ENCODE results near the gene KLHL5. TPM values are rescaled to one million over a fixed set of nuclear protein-coding genes. Genes with fewer than 3 reads are reported as not detected.
"Not testable (repeated sequence)": the region's sequence is repeated elsewhere in the genome, so short reads cannot be mapped to it uniquely, and the experiment has no call there.

KLHL5 gene
- total and polyA plus RNA-seq, 2 experiments from 2014 or later, result 27.0 to 43.3 TPM

GRCh38 chr4:39026096-39026495 is 35.9 kb upstream of the KLHL5 start:
- Histone ChIP-seq H3F3A (ENCODE audit: insufficient read depth) (no peaks in the 10 kb centered on the region), H3K27me3 (replicated peaks; ENCODE audit: insufficient read depth) (no peaks in the 10 kb centered on the region), H3K9ac (no peak overlapping the region), H3K36me3 (ENCODE audit: low read depth) (no peaks in the 10 kb centered on the region), H3K9me2 (ENCODE audit: insufficient read depth) (no peaks in the 10 kb centered on the region; the same call in 1 of the 2 replicates), H3K27ac (no peak overlapping the region), H3K4me1 (ENCODE audit: insufficient read depth) (peaks cover 8% of the 10 kb centered on the region; the same call in 1 of the 2 replicates), H4K20me1 (ENCODE audit: insufficient read depth) (no peaks in the 10 kb centered on the region), H3K4me3 (no peak overlapping the region), H3K4me2 (ENCODE audit: unreplicated experiment) (no peak overlapping the region), H3K79me2 (ENCODE audit: insufficient read depth) (no peaks in the 10 kb centered on the region), H2AFZ (peak overlapping the region; percentile 41), H3K9me3 (ENCODE audit: low read depth) (no peaks in the 10 kb centered on the region)
- no peak for DNase-seq
- TF ChIP-seq EZH2 (IDR thresholded peaks at IDR 0.05; ENCODE audit: insufficient read depth, poor library complexity, severe bottlenecking), result no peak
- no peak for TF ChIP-seq EZH2phosphoT487 (IDR thresholded peaks at IDR 0.05; ENCODE audit: insufficient read depth, low read depth)
- in situ Hi-C loops (cut with MboI), result no loop called here

GRCh38 chr4:39029752-39030694 is 32.0 kb upstream of the KLHL5 start:
- no peaks in the 10 kb centered on the region for H4K20me1 ChIP-seq (ENCODE audit: insufficient read depth)
- H3K36me3 ChIP-seq (ENCODE audit: low read depth), result no peaks in the 10 kb centered on the region
- TF ChIP-seq EZH2 (IDR thresholded peaks at IDR 0.05; ENCODE audit: insufficient read depth, poor library complexity, severe bottlenecking) (no peak), EZH2phosphoT487 (IDR thresholded peaks at IDR 0.05; ENCODE audit: insufficient read depth, low read depth) (no peak)
- H3K9me3 ChIP-seq (ENCODE audit: low read depth), result no peaks in the 10 kb centered on the region
- DNase-seq, result no peak
- H3K27me3 ChIP-seq (replicated peaks; ENCODE audit: insufficient read depth), result no peaks in the 10 kb centered on the region
- H3K9me2 ChIP-seq (ENCODE audit: insufficient read depth), result no peaks in the 10 kb centered on the region
- peaks cover 18% of the 10 kb centered on the region; the same call in 1 of the 2 replicates for H3K4me1 ChIP-seq (ENCODE audit: insufficient read depth)
- no peaks in the 10 kb centered on the region for H3K79me2 ChIP-seq (ENCODE audit: insufficient read depth)
- no peak overlapping the region for H3K4me2 ChIP-seq (ENCODE audit: unreplicated experiment)
- no peaks in the 10 kb centered on the region for H3F3A ChIP-seq (ENCODE audit: insufficient read depth)
- H2AFZ ChIP-seq, result peak overlapping the region; percentile 67
- H3K9ac ChIP-seq, result no peak overlapping the region
- in situ Hi-C loops (cut with MboI), result no loop called here
- H3K27ac ChIP-seq, result no peak overlapping the region
- no peak overlapping the region for H3K4me3 ChIP-seq

- H3K36me3 ChIP-seq (ENCODE audit: low read depth), result no peaks in the 10 kb centered on the region
- WGBS, 2 experiments (ENCODE audit: low coverage in 1 of 2, low lambda C conversion rate in 2 of 2, missing lambda C conversion rate in 2 of 2), result 83 to 88% methylated on average over 3 of the region's 3 CpGs
- peak; percentile 35 for DNase-seq
- H3K27me3 ChIP-seq (replicated peaks; ENCODE audit: insufficient read depth), result no peaks in the 10 kb centered on the region
- H3K9ac ChIP-seq, result no peak overlapping the region
- no peak overlapping the region for H3K4me2 ChIP-seq (ENCODE audit: unreplicated experiment)
- TF ChIP-seq EZH2phosphoT487 (IDR thresholded peaks at IDR 0.05; ENCODE audit: insufficient read depth, low read depth), result no peak
- TF ChIP-seq EZH2 (IDR thresholded peaks at IDR 0.05; ENCODE audit: insufficient read depth, poor library complexity, severe bottlenecking), result no peak
- H3K4me1 ChIP-seq (ENCODE audit: insufficient read depth), result peaks cover 18% of the 10 kb centered on the region; the same call in 1 of the 2 replicates
- no peak overlapping the region for H3K27ac ChIP-seq
- H3F3A ChIP-seq (ENCODE audit: insufficient read depth), result no peaks in the 10 kb centered on the region
- no peaks in the 10 kb centered on the region for H3K79me2 ChIP-seq (ENCODE audit: insufficient read depth)
- no peaks in the 10 kb centered on the region for H3K9me2 ChIP-seq (ENCODE audit: insufficient read depth)
- H3K9me3 ChIP-seq (ENCODE audit: low read depth), result no peaks in the 10 kb centered on the region
- H3K4me3 ChIP-seq, result no peak overlapping the region
- H2AFZ ChIP-seq, result peak overlapping the region; percentile 67
- in situ Hi-C loops (cut with MboI), result no loop called here
- no peaks in the 10 kb centered on the region for H4K20me1 ChIP-seq (ENCODE audit: insufficient read depth)
These were observed 31.3 kb upstream of the KLHL5 start for GRCh38 chr4:39030725-39031124.

GRCh38 chr4:39031590-39032020 is 30.4 kb upstream of the KLHL5 start:
- H3K9ac ChIP-seq; H3K27me3 ChIP-seq (replicated peaks; ENCODE audit: insufficient read depth); DNase-seq; H3K79me2 ChIP-seq (ENCODE audit: insufficient read depth); H3K9me3 ChIP-seq (ENCODE audit: low read depth); H4K20me1 ChIP-seq (ENCODE audit: insufficient read depth); H3K27ac ChIP-seq; in situ Hi-C loops (cut with MboI); H3K4me3 ChIP-seq; H3K36me3 ChIP-seq (ENCODE audit: low read depth); H2AFZ ChIP-seq; H3K9me2 ChIP-seq (ENCODE audit: insufficient read depth); H3F3A ChIP-seq (ENCODE audit: insufficient read depth): not testable (repeated sequence)
- peak overlapping the region; percentile 29 for H3K4me2 ChIP-seq (ENCODE audit: unreplicated experiment)
- WGBS, 2 experiments (ENCODE audit: low coverage in 1 of 2, low lambda C conversion rate in 2 of 2, missing lambda C conversion rate in 2 of 2), result 95 to 99% methylated on average over 6 of the region's 6 CpGs
- peaks cover 18% of the 10 kb centered on the region; the same call in 1 of the 2 replicates for H3K4me1 ChIP-seq (ENCODE audit: insufficient read depth)
